Measurements from ENCODE around the gene MROH7. TPM values are rescaled to one million over a fixed set of nuclear protein-coding genes. Genes with fewer than 3 reads are reported as not detected.

Gene MROH7
- polyA plus RNA-seq, 3 donors, result 1.1 TPM; not detected in 2

- no peaks in the 10 kb centered on the region for H3K4me1 Mint-ChIP-seq
- intact Hi-C loops (cut with micrococcal nuclease), result no loop called here
- Histone ChIP-seq H4K20me1 (ENCODE audit: insufficient read depth, low read length) (no peaks in the 10 kb centered on the region), H3K9ac (ENCODE audit: insufficient read depth, low read length, poor library complexity, severe bottlenecking) (no peak overlapping the region), H2AFZ (ENCODE audit: insufficient read depth, low read depth, low read length, poor library complexity, severe bottlenecking) (no peak overlapping the region), H3K4me2 (replicated peaks; ENCODE audit: extremely low read depth, low read length, poor library complexity, severe bottlenecking) (no peak overlapping the region), H3K27me3 (ENCODE audit: control insufficient read depth in 2 of 2, insufficient read depth in 2 of 2, low read length in 2 of 2) (no peaks in the 10 kb centered on the region), H3K4me3 (replicated peaks in 1 of 3; ENCODE audit: low read depth in 2 of 3, low read length in 3 of 3) (no peak overlapping the region), H3K27ac (ENCODE audit: low read depth in 1 of 2, low read length in 2 of 2) (no peak overlapping the region), H3K36me3 (replicated peaks in 1 of 2; ENCODE audit: control insufficient read depth in 1 of 2, insufficient read depth in 2 of 2, low read length in 2 of 2) (peaks cover 83 to 99% of the 10 kb centered on the region in 2 donors), H3K4me1 (ENCODE audit: control insufficient read depth in 1 of 2, insufficient read depth in 2 of 2, low read length in 2 of 2) (no peaks in the 10 kb centered on the region), H3K79me2 (ENCODE audit: insufficient read depth, low read length) (no peaks in the 10 kb centered on the region), H3K9me3 (replicated peaks in 1 of 2; ENCODE audit: control insufficient read depth in 1 of 2, insufficient read depth in 1 of 2, low read length in 2 of 2) (no peaks in the 10 kb centered on the region)
- peaks cover 0 to 4% (median 0%) of the 10 kb centered on the region in 7 donors for H3K9me3 Mint-ChIP-seq
- DNase-seq, result no peak
- TF ChIP-seq CTCF (IDR thresholded peaks at IDR 0.05), result no peak
- H3K27ac Mint-ChIP-seq, result no peak overlapping the region
- peaks cover 80 to 81% of the 10 kb centered on the region in 2 donors for H3K36me3 Mint-ChIP-seq
- H3K27me3 Mint-ChIP-seq (ENCODE audit: low read depth in 3 of 3), result no peaks in the 10 kb centered on the region
- no peak overlapping the region for H3K4me3 Mint-ChIP-seq
These were observed 82.4 kb downstream of the MROH7 start for GRCh38 chr1:54723985-54724384.

- H4K20me1 ChIP-seq (ENCODE audit: insufficient read depth, low read length), result no peaks in the 10 kb centered on the region
- H3K4me1 ChIP-seq (ENCODE audit: control insufficient read depth in 1 of 2, insufficient read depth in 2 of 2, low read length in 2 of 2), result no peaks in the 10 kb centered on the region
- DNase-seq, result no peak
- peaks cover 82 to 83% of the 10 kb centered on the region in 2 donors for H3K36me3 Mint-ChIP-seq
- no peaks in the 10 kb centered on the region for H3K9me3 ChIP-seq (replicated peaks in 1 of 2; ENCODE audit: control insufficient read depth in 1 of 2, insufficient read depth in 1 of 2, low read length in 2 of 2)
- H3K79me2 ChIP-seq (ENCODE audit: insufficient read depth, low read length), result no peaks in the 10 kb centered on the region
- H3K27ac ChIP-seq (ENCODE audit: low read depth in 1 of 2, low read length in 2 of 2), result no peak overlapping the region
- 100% methylated on average over 1 of the region's 1 CpG for WGBS (ENCODE audit: insufficient coverage)
- H3K36me3 ChIP-seq (replicated peaks in 1 of 2; ENCODE audit: control insufficient read depth in 1 of 2, insufficient read depth in 2 of 2, low read length in 2 of 2), result peaks cover 84 to 100% of the 10 kb centered on the region in 2 donors
- H3K9ac ChIP-seq (ENCODE audit: insufficient read depth, low read length, poor library complexity, severe bottlenecking), result no peak overlapping the region
- no peaks in the 10 kb centered on the region for H3K27me3 Mint-ChIP-seq (ENCODE audit: low read depth in 3 of 3)
- H3K27me3 ChIP-seq (ENCODE audit: control insufficient read depth in 2 of 2, insufficient read depth in 2 of 2, low read length in 2 of 2), result no peaks in the 10 kb centered on the region
- H3K4me1 Mint-ChIP-seq, result no peaks in the 10 kb centered on the region
- intact Hi-C loops (cut with micrococcal nuclease), result no loop called here
- H3K4me3 Mint-ChIP-seq, result no peak overlapping the region
- H3K27ac Mint-ChIP-seq, result peak overlapping the region in 1 of 7 donors; percentile 70
- no peak for TF ChIP-seq CTCF (IDR thresholded peaks at IDR 0.05)
- peaks cover 0 to 4% (median 0%) of the 10 kb centered on the region in 7 donors for H3K9me3 Mint-ChIP-seq
- no peak overlapping the region for H3K4me3 ChIP-seq (replicated peaks in 1 of 3; ENCODE audit: low read depth in 2 of 3, low read length in 3 of 3)
- no peak overlapping the region for H3K4me2 ChIP-seq (replicated peaks; ENCODE audit: extremely low read depth, low read length, poor library complexity, severe bottlenecking)
- H2AFZ ChIP-seq (ENCODE audit: insufficient read depth, low read depth, low read length, poor library complexity, severe bottlenecking), result no peak overlapping the region
These were observed 83.2 kb downstream of the MROH7 start for GRCh38 chr1:54724771-54725170.
